Measurements from ENCODE around the gene CELSR1. TPM values are rescaled to one million over a fixed set of nuclear protein-coding genes. Genes with fewer than 3 reads are reported as not detected.

CELSR1 gene
- total RNA-seq, 2 donors from 2014 or later = 24.4 to 34.1 TPM

GRCh38 chr22:46500201-46500600 is 37.2 kb downstream of the CELSR1 start:
- peak overlapping the region; percentile 28 for H3K4me3 Mint-ChIP-seq
- 5 to 7% methylated on average over 8 to 15 of the region's 15 CpGs for WGBS, 2 experiments (ENCODE audit: insufficient coverage in 1 of 2, insufficient read length in 1 of 2)
- Histone ChIP-seq H3K9me3 (ENCODE audit: control insufficient read depth, low read length) (no peaks in the 10 kb centered on the region), H3K36me3 (ENCODE audit: control insufficient read depth, insufficient read depth, low read length) (no peaks in the 10 kb centered on the region), H3K27ac (ENCODE audit: low read depth, low read length) (peak overlapping the region; percentile 92), H3K27me3 (ENCODE audit: control insufficient read depth, insufficient read depth, low read length, poor library complexity, severe bottlenecking) (no peaks in the 10 kb centered on the region), H3K4me1 (ENCODE audit: control insufficient read depth, insufficient read depth, low read length) (peaks cover 7% of the 10 kb centered on the region), H3K4me3 (ENCODE audit: low read length) (peak overlapping the region; percentile 11), H3K9ac (ENCODE audit: extremely low read depth, low read length, poor library complexity, severe bottlenecking) (peak overlapping the region; percentile 52)
- peak; percentile 96 for DNase-seq
- peaks cover 28% of the 10 kb centered on the region for H3K4me1 Mint-ChIP-seq
- peak overlapping the region; percentile 86 for H3K27ac Mint-ChIP-seq
- H3K36me3 Mint-ChIP-seq (ENCODE audit: low read depth) = peaks cover 1% of the 10 kb centered on the region
- no peaks in the 10 kb centered on the region for H3K27me3 Mint-ChIP-seq (ENCODE audit: insufficient read depth)
- H3K9me3 Mint-ChIP-seq = peaks cover 3% of the 10 kb centered on the region
- TF ChIP-seq, protein P1, sequence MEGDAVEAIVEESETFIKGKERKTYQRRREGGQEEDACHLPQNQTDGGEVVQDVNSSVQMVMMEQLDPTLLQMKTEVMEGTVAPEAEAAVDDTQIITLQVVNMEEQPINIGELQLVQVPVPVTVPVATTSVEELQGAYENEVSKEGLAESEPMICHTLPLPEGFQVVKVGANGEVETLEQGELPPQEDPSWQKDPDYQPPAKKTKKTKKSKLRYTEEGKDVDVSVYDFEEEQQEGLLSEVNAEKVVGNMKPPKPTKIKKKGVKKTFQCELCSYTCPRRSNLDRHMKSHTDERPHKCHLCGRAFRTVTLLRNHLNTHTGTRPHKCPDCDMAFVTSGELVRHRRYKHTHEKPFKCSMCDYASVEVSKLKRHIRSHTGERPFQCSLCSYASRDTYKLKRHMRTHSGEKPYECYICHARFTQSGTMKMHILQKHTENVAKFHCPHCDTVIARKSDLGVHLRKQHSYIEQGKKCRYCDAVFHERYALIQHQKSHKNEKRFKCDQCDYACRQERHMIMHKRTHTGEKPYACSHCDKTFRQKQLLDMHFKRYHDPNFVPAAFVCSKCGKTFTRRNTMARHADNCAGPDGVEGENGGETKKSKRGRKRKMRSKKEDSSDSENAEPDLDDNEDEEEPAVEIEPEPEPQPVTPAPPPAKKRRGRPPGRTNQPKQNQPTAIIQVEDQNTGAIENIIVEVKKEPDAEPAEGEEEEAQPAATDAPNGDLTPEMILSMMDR (conservative IDR thresholded peaks at IDR 0.05) = no peak

- Histone ChIP-seq H3K27ac (ENCODE audit: low read depth, low read length) (peak overlapping the region; percentile 92), H3K27me3 (ENCODE audit: control insufficient read depth, insufficient read depth, low read length, poor library complexity, severe bottlenecking) (no peaks in the 10 kb centered on the region), H3K36me3 (ENCODE audit: control insufficient read depth, insufficient read depth, low read length) (no peaks in the 10 kb centered on the region), H3K9ac (ENCODE audit: extremely low read depth, low read length, poor library complexity, severe bottlenecking) (peak overlapping the region; percentile 52), H3K9me3 (ENCODE audit: control insufficient read depth, low read length) (no peaks in the 10 kb centered on the region), H3K4me3 (ENCODE audit: low read length) (peak overlapping the region; percentile 11), H3K4me1 (ENCODE audit: control insufficient read depth, insufficient read depth, low read length) (peaks cover 7% of the 10 kb centered on the region)
- H3K4me3 Mint-ChIP-seq = peak overlapping the region; percentile 28
- H3K9me3 Mint-ChIP-seq = peaks cover 3% of the 10 kb centered on the region
- no peaks in the 10 kb centered on the region for H3K27me3 Mint-ChIP-seq (ENCODE audit: insufficient read depth)
- 49 to 59% methylated on average over 3 to 12 of the region's 12 CpGs for WGBS, 2 experiments (ENCODE audit: insufficient coverage in 1 of 2, insufficient read length in 1 of 2)
- TF ChIP-seq, protein P1 (conservative IDR thresholded peaks at IDR 0.05) = no peak
- DNase-seq = peak; percentile 66
- H3K36me3 Mint-ChIP-seq (ENCODE audit: low read depth) = peaks cover 1% of the 10 kb centered on the region
- peak overlapping the region; percentile 55 for H3K27ac Mint-ChIP-seq
- peaks cover 28% of the 10 kb centered on the region for H3K4me1 Mint-ChIP-seq
Measured at GRCh38 chr22:46499805-46500189, 37.6 kb downstream of the CELSR1 start.

- no peak overlapping the region for H3K4me3 ChIP-seq (ENCODE audit: low read length)
- no peaks in the 10 kb centered on the region for H3K27me3 Mint-ChIP-seq (ENCODE audit: insufficient read depth)
- no peak overlapping the region for H3K9ac ChIP-seq (ENCODE audit: extremely low read depth, low read length, poor library complexity, severe bottlenecking)
- no peaks in the 10 kb centered on the region for H3K9me3 Mint-ChIP-seq
- no peaks in the 10 kb centered on the region for H3K9me3 ChIP-seq (ENCODE audit: control insufficient read depth, low read length)
- no peaks in the 10 kb centered on the region for H3K36me3 Mint-ChIP-seq (ENCODE audit: low read depth)
- H3K4me1 ChIP-seq (ENCODE audit: control insufficient read depth, insufficient read depth, low read length) = no peaks in the 10 kb centered on the region
- no peaks in the 10 kb centered on the region for H3K27me3 ChIP-seq (ENCODE audit: control insufficient read depth, insufficient read depth, low read length, poor library complexity, severe bottlenecking)
- no peak overlapping the region for H3K4me3 Mint-ChIP-seq
- TF ChIP-seq, protein P1 (conservative IDR thresholded peaks at IDR 0.05) = no peak
- H3K36me3 ChIP-seq (ENCODE audit: control insufficient read depth, insufficient read depth, low read length) = no peaks in the 10 kb centered on the region
- H3K27ac Mint-ChIP-seq = no peak overlapping the region
- 92 to 94% methylated on average over 11 of the region's 11 CpGs for WGBS, 2 experiments (ENCODE audit: insufficient coverage in 1 of 2, insufficient read length in 1 of 2)
- DNase-seq = no peak
- H3K27ac ChIP-seq (ENCODE audit: low read depth, low read length) = no peak overlapping the region
- peaks cover 4% of the 10 kb centered on the region for H3K4me1 Mint-ChIP-seq
Measured at GRCh38 chr22:46491946-46492345, 45.5 kb downstream of the CELSR1 start.
